Calu3 (cell line): ENCODE measurements around the gene EDAR. TPM values are rescaled to one million over a fixed set of nuclear protein-coding genes. Genes with fewer than 3 reads are reported as not detected.

Source experiments
- BruUV-seq: library from RNA; stranded (reverse); fragments of 400-500 nt; replicated peaks from 2 replicates; lab custom pipeline; 2021; lab: Mats Ljungman, UMichigan
- CTCF ChIA-PET: fragments of 300-600 bp; sonication (Branson Sonifier 250); formaldehyde crosslinking; loops from one replicate; lab custom pipeline; 2022; ENCODE audit warnings: antibody characterized with exemption; lab: Charles Lee
- DNase-seq: peaks from one replicate; pipeline ENCODE4 v3.0.0; 2022
- H3K27ac Mint-ChIP-seq: one replicate; pipeline ENCODE4 v1.8.0; 2022; ENCODE audit warnings: mixed read lengths; ENCODE audit not compliant: unreplicated experiment
- H3K27me3 Mint-ChIP-seq: one replicate; pipeline ENCODE4 v1.8.0; 2022; ENCODE audit warnings: mixed read lengths; ENCODE audit not compliant: unreplicated experiment
- H3K36me3 Mint-ChIP-seq: one replicate; pipeline ENCODE4 v1.8.0; 2022; ENCODE audit warnings: mild to moderate bottlenecking, moderate library complexity, mixed read lengths; ENCODE audit not compliant: insufficient read depth, unreplicated experiment
- H3K4me1 Mint-ChIP-seq: one replicate; pipeline ENCODE4 v1.8.0; 2022; ENCODE audit warnings: mild to moderate bottlenecking, low read depth, mixed read lengths; ENCODE audit not compliant: unreplicated experiment
- H3K4me3 Mint-ChIP-seq: one replicate; pipeline ENCODE4 v1.8.0; 2022; ENCODE audit warnings: mild to moderate bottlenecking, low read depth, moderate library complexity, mixed read lengths; ENCODE audit not compliant: unreplicated experiment
- H3K9me3 Mint-ChIP-seq: one replicate; pipeline ENCODE4 v1.8.0; 2022; ENCODE audit warnings: low read depth, mixed read lengths; ENCODE audit not compliant: unreplicated experiment
- intact Hi-C: fragments of 100-400 bp; cut with micrococcal nuclease; formaldehyde crosslinking; loops from one replicate; pipeline ENCODE4 v1.10.0; 2022; ENCODE audit not compliant: unreplicated experiment
- total RNA-seq: library from RNA; stranded (reverse); gene quantifications from 2 replicates; pipeline ENCODE4 v1.2.3, GENCODE V29; 2022
- TF ChIP-seq, protein P1 (sequence below): fragments of 200-600 bp; IDR thresholded peaks from one replicate; pipeline ENCODE4 v1.8.0; 2022; ENCODE audit warnings: antibody characterized with exemption; ENCODE audit not compliant: unreplicated experiment

The EDAR gene
- total RNA-seq, 1 experiment from 2014 or later: not detected

- H3K36me3 Mint-ChIP-seq: no peaks in the 10 kb centered on the region
- intact Hi-C loops: no loop called here
- BruUV-seq: no TSS peak
- H3K27me3 Mint-ChIP-seq: no peaks in the 10 kb centered on the region
- no peak overlapping the region for H3K4me3 Mint-ChIP-seq
- TF ChIP-seq, protein P1, sequence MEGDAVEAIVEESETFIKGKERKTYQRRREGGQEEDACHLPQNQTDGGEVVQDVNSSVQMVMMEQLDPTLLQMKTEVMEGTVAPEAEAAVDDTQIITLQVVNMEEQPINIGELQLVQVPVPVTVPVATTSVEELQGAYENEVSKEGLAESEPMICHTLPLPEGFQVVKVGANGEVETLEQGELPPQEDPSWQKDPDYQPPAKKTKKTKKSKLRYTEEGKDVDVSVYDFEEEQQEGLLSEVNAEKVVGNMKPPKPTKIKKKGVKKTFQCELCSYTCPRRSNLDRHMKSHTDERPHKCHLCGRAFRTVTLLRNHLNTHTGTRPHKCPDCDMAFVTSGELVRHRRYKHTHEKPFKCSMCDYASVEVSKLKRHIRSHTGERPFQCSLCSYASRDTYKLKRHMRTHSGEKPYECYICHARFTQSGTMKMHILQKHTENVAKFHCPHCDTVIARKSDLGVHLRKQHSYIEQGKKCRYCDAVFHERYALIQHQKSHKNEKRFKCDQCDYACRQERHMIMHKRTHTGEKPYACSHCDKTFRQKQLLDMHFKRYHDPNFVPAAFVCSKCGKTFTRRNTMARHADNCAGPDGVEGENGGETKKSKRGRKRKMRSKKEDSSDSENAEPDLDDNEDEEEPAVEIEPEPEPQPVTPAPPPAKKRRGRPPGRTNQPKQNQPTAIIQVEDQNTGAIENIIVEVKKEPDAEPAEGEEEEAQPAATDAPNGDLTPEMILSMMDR: no peak
- CTCF ChIA-PET: interaction anchor here (0.6 kb wide), 1 partner anchor 1786 kb away, joined by 3 read pairs; no protein-coding TSS in a partner anchor
- H3K9me3 Mint-ChIP-seq: no peaks in the 10 kb centered on the region
- DNase-seq: no peak
- no peak overlapping the region for H3K27ac Mint-ChIP-seq
- no peaks in the 10 kb centered on the region for H3K4me1 Mint-ChIP-seq
Measured at GRCh38 chr2:108853421-108853820, 135.6 kb downstream of the EDAR start.

DNA sequence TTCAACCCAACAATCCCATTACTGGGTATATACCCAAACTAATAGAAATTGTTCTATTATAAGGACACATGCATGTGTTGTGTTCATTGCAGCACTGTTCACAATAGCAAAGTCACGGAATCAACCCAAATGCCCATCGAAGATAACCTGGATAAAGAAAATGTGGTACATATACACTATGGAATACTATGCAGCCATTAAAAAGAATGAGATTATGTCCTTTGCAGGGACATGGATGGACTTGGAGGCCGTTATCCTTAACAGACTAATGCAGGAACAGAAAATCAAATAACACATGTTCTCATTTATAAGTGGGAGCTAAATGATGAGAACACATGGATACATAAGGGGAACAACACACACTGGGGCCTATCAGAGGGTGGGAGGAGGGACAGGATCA lies 136.6 kb downstream of the EDAR start:
- H3K9me3 Mint-ChIP-seq: no peaks in the 10 kb centered on the region
- no TSS peak for BruUV-seq
- intact Hi-C loops: no loop called here
- TF ChIP-seq, protein P1: no peak
- H3K36me3 Mint-ChIP-seq: no peaks in the 10 kb centered on the region
- H3K27me3 Mint-ChIP-seq: no peaks in the 10 kb centered on the region
- CTCF ChIA-PET: no interaction called here
- H3K4me1 Mint-ChIP-seq: no peaks in the 10 kb centered on the region
- no peak overlapping the region for H3K4me3 Mint-ChIP-seq
- DNase-seq: no peak
- no peak overlapping the region for H3K27ac Mint-ChIP-seq

DNA sequence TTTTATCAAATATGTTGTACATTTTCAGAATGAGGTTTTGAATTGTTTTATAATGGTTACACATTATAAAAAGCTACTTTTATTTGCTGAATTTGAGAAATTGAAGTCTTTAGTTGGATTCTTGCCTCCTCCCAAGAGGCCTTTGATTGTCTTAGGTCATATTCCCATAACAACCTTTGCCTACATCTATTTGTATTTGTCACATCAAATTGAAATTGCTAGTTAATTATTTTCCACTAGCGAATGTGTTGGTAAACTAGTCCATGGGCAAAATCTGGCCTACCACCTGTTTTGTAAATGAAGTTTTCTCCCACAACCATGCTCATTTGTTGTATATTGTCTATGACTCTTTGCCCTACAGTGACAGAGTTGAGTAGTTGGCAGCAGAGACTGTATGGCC lies 142.0 kb downstream of the EDAR start:
- intact Hi-C loops: no loop called here
- H3K27me3 Mint-ChIP-seq: no peaks in the 10 kb centered on the region

DNA sequence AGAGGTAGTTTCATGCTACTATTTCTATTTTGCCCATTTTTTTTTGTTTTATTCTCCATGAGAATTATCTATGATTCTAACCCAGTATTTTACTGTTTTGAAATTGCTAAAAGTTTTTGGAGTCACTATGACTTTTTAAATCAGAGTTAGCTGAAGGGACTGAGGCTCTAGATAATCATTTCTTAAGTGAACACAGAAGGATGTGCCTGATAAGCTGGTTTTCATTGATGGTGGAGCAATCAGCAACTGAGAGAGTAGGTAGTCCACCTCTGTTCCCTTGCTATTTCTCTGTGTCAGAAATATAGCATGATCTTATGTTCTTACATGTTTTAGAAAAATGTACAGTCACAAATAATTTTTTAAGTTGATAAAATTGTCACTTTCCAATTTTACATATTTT lies 143.1 kb downstream of the EDAR start:
- no TSS peak for BruUV-seq
- H3K9me3 Mint-ChIP-seq: no peaks in the 10 kb centered on the region
- intact Hi-C loops: no loop called here
- H3K4me1 Mint-ChIP-seq: no peaks in the 10 kb centered on the region
- CTCF ChIA-PET: no interaction called here
- DNase-seq: no peak
- no peaks in the 10 kb centered on the region for H3K36me3 Mint-ChIP-seq
- H3K27me3 Mint-ChIP-seq: no peaks in the 10 kb centered on the region
- no peak overlapping the region for H3K27ac Mint-ChIP-seq
- H3K4me3 Mint-ChIP-seq: no peak overlapping the region
- TF ChIP-seq, protein P1: no peak

More for the DNA sequence above, 142.0 kb downstream of the EDAR start:
- no peaks in the 10 kb centered on the region for H3K36me3 Mint-ChIP-seq
- no TSS peak for BruUV-seq
- DNase-seq: no peak
- TF ChIP-seq, protein P1: no peak
- no peaks in the 10 kb centered on the region for H3K4me1 Mint-ChIP-seq
- H3K27ac Mint-ChIP-seq: no peak overlapping the region
- CTCF ChIA-PET: no interaction called here
- no peak overlapping the region for H3K4me3 Mint-ChIP-seq
- no peaks in the 10 kb centered on the region for H3K9me3 Mint-ChIP-seq

Other genes with a start within 250 kb of the EDAR start
- gene CCDC138, start 202.4 kb downstream of the EDAR start, total RNA-seq: 11.3 and 12.0 TPM in 2 replicates
- gene SH3RF3, start 140.0 kb upstream of the EDAR start, total RNA-seq: 0.17 and 0.29 TPM in 2 replicates